ENCODE results near the gene CDK10. TPM values are rescaled to one million over a fixed set of nuclear protein-coding genes. Genes with fewer than 3 reads are reported as not detected.
"Not testable (repeated sequence)": the region's sequence is repeated elsewhere in the genome, so short reads cannot be mapped to it uniquely, and the experiment has no call there.

The CDK10 gene
- total and polyA plus RNA-seq, 10 of the 15 experiments (the other 5 are each of a cell fraction or from before 2014, with no cell fraction given): 1.5 to 58.7 (median 36.0) TPM

DNA sequence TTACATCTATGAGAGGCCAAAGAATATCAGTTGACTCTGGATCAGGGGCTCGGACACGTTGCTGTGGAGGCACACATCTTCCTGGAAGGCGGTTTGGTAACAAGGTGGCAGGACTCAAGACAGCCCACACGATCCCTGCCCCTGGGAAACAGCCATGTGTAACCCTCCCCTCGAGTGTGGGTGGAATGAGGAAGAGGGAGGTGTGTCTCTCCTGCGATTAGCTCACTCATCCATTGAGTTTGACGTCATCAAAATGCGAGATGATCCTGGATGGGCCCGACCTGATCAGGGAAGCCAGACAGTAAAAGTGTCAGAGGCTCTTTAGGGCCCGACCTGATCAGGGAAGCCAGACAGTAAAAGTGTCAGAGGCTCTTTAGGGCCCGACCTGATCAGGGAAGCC is 22.3 kb upstream of the CDK10 start:
- H3K27ac ChIP-seq (ENCODE audit: control insufficient read depth, insufficient read depth); SMC1A ChIA-PET (ENCODE audit: uncharacterized antibody, unreplicated experiment); DNase-seq (ENCODE audit: low read depth, low spot score); FAIRE-seq; H3K4me2 ChIP-seq (ENCODE audit: control insufficient read depth, insufficient read depth); H3K4me1 ChIP-seq (ENCODE audit: control insufficient read depth, insufficient read depth, low read length); CTCF ChIA-PET; H3K27me3 ChIP-seq (replicated peaks in 1 of 2; ENCODE audit: control insufficient read depth in 2 of 2, insufficient read depth in 2 of 2, low read length in 1 of 2); intact Hi-C loops (cut with micrococcal nuclease; ENCODE audit: unreplicated experiment); H3K79me2 ChIP-seq (ENCODE audit: control insufficient read depth, insufficient read depth, low read length); in situ Hi-C loops (cut with MboI); BruUV-seq (replicated peaks); H4K20me1 ChIP-seq (ENCODE audit: control insufficient read depth, insufficient read depth); RAD21 ChIA-PET (ENCODE audit: unreplicated experiment); ATAC-seq; H3K9ac ChIP-seq (ENCODE audit: control insufficient read depth, insufficient read depth, low read length); H3K36me3 ChIP-seq (ENCODE audit: control insufficient read depth in 2 of 2, insufficient read depth in 2 of 2, low read length in 1 of 2); H3K9me3 ChIP-seq (replicated peaks; ENCODE audit: control insufficient read depth, insufficient read depth, low read length); POLR2A ChIA-PET; H2AFZ ChIP-seq (ENCODE audit: control insufficient read depth, low read depth, low read length); H3K4me3 ChIP-seq: not testable (repeated sequence)
- 91% methylated on average over 11 of the region's 11 CpGs for WGBS (ENCODE audit: insufficient coverage, insufficient replicate concordance, low lambda C conversion rate, missing lambda C conversion rate)

DNA sequence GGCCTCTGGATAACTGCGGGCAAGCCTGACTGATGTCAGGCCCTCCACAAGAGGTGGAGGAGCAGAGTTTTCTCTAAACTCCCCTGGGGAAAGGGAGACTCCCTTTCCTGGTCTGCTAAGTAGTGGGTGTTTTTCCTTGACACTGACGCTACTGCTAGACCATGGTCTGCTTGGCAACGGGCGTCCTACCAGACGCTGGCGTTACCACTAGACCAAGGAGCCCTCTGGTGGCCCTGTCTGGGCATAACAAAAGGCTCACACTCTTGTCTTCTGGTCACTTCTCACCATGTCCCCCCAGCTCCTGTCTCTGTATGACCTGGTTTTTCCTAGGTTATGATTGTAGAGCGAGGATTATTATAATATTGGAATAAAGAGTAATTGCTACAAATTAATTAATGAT is 19.5 kb upstream of the CDK10 start:
- FAIRE-seq; H3K4me2 ChIP-seq (ENCODE audit: control insufficient read depth, insufficient read depth); H3K27me3 ChIP-seq (replicated peaks in 1 of 2; ENCODE audit: control insufficient read depth in 2 of 2, insufficient read depth in 2 of 2, low read length in 1 of 2): not testable (repeated sequence)

More for the DNA sequence above, 19.5 kb upstream of the CDK10 start:
- H3K79me2 ChIP-seq (ENCODE audit: control insufficient read depth, insufficient read depth, low read length); H4K20me1 ChIP-seq (ENCODE audit: control insufficient read depth, insufficient read depth); SMC1A ChIA-PET (ENCODE audit: uncharacterized antibody, unreplicated experiment); in situ Hi-C loops (cut with MboI); H3K4me3 ChIP-seq; H3K4me1 ChIP-seq (ENCODE audit: control insufficient read depth, insufficient read depth, low read length); H3K9ac ChIP-seq (ENCODE audit: control insufficient read depth, insufficient read depth, low read length); ATAC-seq; RAD21 ChIA-PET (ENCODE audit: unreplicated experiment); H2AFZ ChIP-seq (ENCODE audit: control insufficient read depth, low read depth, low read length); H3K27ac ChIP-seq (ENCODE audit: control insufficient read depth, insufficient read depth); CTCF ChIA-PET; intact Hi-C loops (cut with micrococcal nuclease; ENCODE audit: unreplicated experiment); H3K9me3 ChIP-seq (replicated peaks; ENCODE audit: control insufficient read depth, insufficient read depth, low read length); BruUV-seq (replicated peaks); H3K36me3 ChIP-seq (ENCODE audit: control insufficient read depth in 2 of 2, insufficient read depth in 2 of 2, low read length in 1 of 2); DNase-seq (ENCODE audit: low read depth, low spot score): not testable (repeated sequence)
- 17% methylated on average over 7 of the region's 7 CpGs for WGBS (ENCODE audit: insufficient coverage, insufficient replicate concordance, low lambda C conversion rate, missing lambda C conversion rate)
- POLR2A ChIA-PET: interaction anchor here (0.9 kb wide), 1 partner anchor 42 kb away, joined by 3 read pairs; no protein-coding TSS in a partner anchor
- TF ChIP-seq, protein P1, sequence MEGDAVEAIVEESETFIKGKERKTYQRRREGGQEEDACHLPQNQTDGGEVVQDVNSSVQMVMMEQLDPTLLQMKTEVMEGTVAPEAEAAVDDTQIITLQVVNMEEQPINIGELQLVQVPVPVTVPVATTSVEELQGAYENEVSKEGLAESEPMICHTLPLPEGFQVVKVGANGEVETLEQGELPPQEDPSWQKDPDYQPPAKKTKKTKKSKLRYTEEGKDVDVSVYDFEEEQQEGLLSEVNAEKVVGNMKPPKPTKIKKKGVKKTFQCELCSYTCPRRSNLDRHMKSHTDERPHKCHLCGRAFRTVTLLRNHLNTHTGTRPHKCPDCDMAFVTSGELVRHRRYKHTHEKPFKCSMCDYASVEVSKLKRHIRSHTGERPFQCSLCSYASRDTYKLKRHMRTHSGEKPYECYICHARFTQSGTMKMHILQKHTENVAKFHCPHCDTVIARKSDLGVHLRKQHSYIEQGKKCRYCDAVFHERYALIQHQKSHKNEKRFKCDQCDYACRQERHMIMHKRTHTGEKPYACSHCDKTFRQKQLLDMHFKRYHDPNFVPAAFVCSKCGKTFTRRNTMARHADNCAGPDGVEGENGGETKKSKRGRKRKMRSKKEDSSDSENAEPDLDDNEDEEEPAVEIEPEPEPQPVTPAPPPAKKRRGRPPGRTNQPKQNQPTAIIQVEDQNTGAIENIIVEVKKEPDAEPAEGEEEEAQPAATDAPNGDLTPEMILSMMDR (IDR thresholded peaks at IDR 0.05 in 2 of 3, conservative IDR thresholded peaks at IDR 0.05 in 1 of 3; ENCODE audit: control insufficient read depth in 2 of 3, extremely low read depth in 1 of 3, insufficient read depth in 1 of 3, low read depth in 3 of 3, low read length in 3 of 3): peak in 2 of 3 experiments; percentile 18 to 24; a peak in 2 of 6 replicates
- TF ChIP-seq RAD21 (IDR thresholded peaks at IDR 0.05; ENCODE audit: insufficient read depth, low read depth, low read length): 0 out of 2 replicates have a peak, but pooled peaks have one; percentile 23
- TF ChIP-seq, protein P2, sequence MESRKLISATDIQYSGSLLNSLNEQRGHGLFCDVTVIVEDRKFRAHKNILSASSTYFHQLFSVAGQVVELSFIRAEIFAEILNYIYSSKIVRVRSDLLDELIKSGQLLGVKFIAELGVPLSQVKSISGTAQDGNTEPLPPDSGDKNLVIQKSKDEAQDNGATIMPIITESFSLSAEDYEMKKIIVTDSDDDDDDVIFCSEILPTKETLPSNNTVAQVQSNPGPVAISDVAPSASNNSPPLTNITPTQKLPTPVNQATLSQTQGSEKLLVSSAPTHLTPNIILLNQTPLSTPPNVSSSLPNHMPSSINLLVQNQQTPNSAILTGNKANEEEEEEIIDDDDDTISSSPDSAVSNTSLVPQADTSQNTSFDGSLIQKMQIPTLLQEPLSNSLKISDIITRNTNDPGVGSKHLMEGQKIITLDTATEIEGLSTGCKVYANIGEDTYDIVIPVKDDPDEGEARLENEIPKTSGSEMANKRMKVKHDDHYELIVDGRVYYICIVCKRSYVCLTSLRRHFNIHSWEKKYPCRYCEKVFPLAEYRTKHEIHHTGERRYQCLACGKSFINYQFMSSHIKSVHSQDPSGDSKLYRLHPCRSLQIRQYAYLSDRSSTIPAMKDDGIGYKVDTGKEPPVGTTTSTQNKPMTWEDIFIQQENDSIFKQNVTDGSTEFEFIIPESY (IDR thresholded peaks at IDR 0.05): peak; percentile 80; the same call in 1 of the 2 replicates
